Loucy (cell line): ENCODE data around the gene NFASC.

Source experiments
- EZH2phosphoT487 ChIP-seq: fragments of 200-600 bp; IDR thresholded peaks from 2 replicates; pipeline ENCODE4 v1.6.1; 2018; ENCODE audit warnings: antibody characterized with exemption, mild to moderate bottlenecking, moderate library complexity, borderline replicate concordance
- TF ChIP-seq, protein P1 (sequence below): fragments of 200-600 bp; sonication (generic); conservative IDR thresholded peaks from 2 replicates; pipeline ENCODE4 v1.5.1; 2014; ENCODE audit warnings: mild to moderate bottlenecking, antibody characterized with exemption, low read length

GRCh38 chr1:205060746-205061145 is 190.1 kb downstream of the NFASC start:
- TF ChIP-seq, protein P1, sequence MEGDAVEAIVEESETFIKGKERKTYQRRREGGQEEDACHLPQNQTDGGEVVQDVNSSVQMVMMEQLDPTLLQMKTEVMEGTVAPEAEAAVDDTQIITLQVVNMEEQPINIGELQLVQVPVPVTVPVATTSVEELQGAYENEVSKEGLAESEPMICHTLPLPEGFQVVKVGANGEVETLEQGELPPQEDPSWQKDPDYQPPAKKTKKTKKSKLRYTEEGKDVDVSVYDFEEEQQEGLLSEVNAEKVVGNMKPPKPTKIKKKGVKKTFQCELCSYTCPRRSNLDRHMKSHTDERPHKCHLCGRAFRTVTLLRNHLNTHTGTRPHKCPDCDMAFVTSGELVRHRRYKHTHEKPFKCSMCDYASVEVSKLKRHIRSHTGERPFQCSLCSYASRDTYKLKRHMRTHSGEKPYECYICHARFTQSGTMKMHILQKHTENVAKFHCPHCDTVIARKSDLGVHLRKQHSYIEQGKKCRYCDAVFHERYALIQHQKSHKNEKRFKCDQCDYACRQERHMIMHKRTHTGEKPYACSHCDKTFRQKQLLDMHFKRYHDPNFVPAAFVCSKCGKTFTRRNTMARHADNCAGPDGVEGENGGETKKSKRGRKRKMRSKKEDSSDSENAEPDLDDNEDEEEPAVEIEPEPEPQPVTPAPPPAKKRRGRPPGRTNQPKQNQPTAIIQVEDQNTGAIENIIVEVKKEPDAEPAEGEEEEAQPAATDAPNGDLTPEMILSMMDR = no peak
- no peak for TF ChIP-seq EZH2phosphoT487
